Stomach (tissue), 9 donors: ENCODE data around the gene CTBP1. TPM values are rescaled to one million over a fixed set of nuclear protein-coding genes. Genes with fewer than 3 reads are reported as not detected.

Experiments used
- DNase-seq, 2 donors: peaks; one replicate each; pipeline versions ENCODE4 v3.0.0 to v3.0.0-alpha.2; 2013 to 2019
- H3K27ac ChIP-seq, 5 donors: fragments of 200-600 bp in 4 of 5; sonication (generic) in 4 of 5; one replicate each; pipeline ENCODE4 v1.5.1; 2013 to 2019; ENCODE audit warnings: mild to moderate bottlenecking in 1 of 5, moderate library complexity in 1 of 5
- H3K27me3 ChIP-seq, 3 donors: fragments of 200-600 bp; sonication (generic); one replicate each; pipeline ENCODE4 v1.5.1; 2017 to 2019; ENCODE audit warnings: mixed run types in 1 of 3
- H3K36me3 ChIP-seq, 4 donors: fragments of 200-600 bp; sonication (generic); 1 replicate in 3 of 4; 2 replicates in 1 of 4; pipeline ENCODE4 v1.5.1; 2016 to 2019
- H3K4me1 ChIP-seq, 4 donors: fragments of 200-600 bp; sonication (generic); one replicate each; pipeline ENCODE4 v1.5.1; 2016 to 2019
- H3K4me3 ChIP-seq, 4 donors: fragments of 200-600 bp; sonication (generic) in 3 of 4; one replicate each; pipeline ENCODE4 v1.5.1; 2016 to 2019; ENCODE audit warnings: mild to moderate bottlenecking in 1 of 4
- H3K9me3 ChIP-seq, 4 donors: fragments of 200-600 bp; sonication (generic); one replicate each; pipeline ENCODE4 v1.5.1; 2016 to 2019
- CTCF ChIP-seq, 7 experiments: fragments of 450-650 bp in 4 of 7; fragments of 200-600 bp in 3 of 7; sonication (generic) in 3 of 7; IDR thresholded peaks; one replicate each; pipeline ENCODE4 v1.5.1; 2016 to 2019; ENCODE audit warnings: antibody characterized with exemption in 7 of 7, control low read depth in 2 of 7, mild to moderate bottlenecking in 1 of 7
- EP300 ChIP-seq: sonication (generic); formaldehyde crosslinking; IDR thresholded peaks from one replicate; pipeline ENCODE4 v1.6.1; 2017; ENCODE audit warnings: antibody characterized with exemption
- POLR2A ChIP-seq, 4 donors: fragments of 450-650 bp; IDR thresholded peaks; one replicate each; pipeline ENCODE4 v1.6.1; 2016; ENCODE audit warnings: antibody characterized with exemption in 4 of 4, control low read depth in 2 of 4, mild to moderate bottlenecking in 1 of 4, moderate library complexity in 1 of 4
- POLR2AphosphoS5 ChIP-seq, 3 donors: sonication (generic); formaldehyde crosslinking; IDR thresholded peaks; one replicate each; pipeline ENCODE4 v1.6.1; 2016; ENCODE audit warnings: antibody characterized with exemption in 3 of 3
- WGBS, 5 donors: extraction: QIAGEN DNeasy Blood & Tissue Kit in 3 of 5; methylation state at CpG; one replicate each; pipeline versions ENCODE4 v1.1.5 to v1.1.7; 2013 to 2018; 5-methylcytosine and 5-hydroxymethylcytosine counted together
- intact Hi-C: fragments of 100-400 bp; cut with DNase I; formaldehyde crosslinking; loops from one replicate; pipeline ENCODE4 v1.15.1; 2023; ENCODE audit warnings: low total_unique reads
- polyA plus RNA-seq, 3 donors: library from polyadenylated mRNA; stranded (reverse); fragments of 200-250 nt; gene quantifications; one replicate each; pipeline ENCODE4 v1.2.3, GENCODE V29; 2013
- total RNA-seq, 5 donors: library from RNA; depleted of rRNA; stranded (reverse); fragments of >200 nt; gene quantifications; one replicate each; pipeline versions ENCODE4 v1.1.0 to v1.2.3, GENCODE V29; 2014 to 2016
- donor health status: healthy with polysubstance abuse.
- donor health status: Bipolar disorder and iron deficiency.
- donor health status: healthy.

The CTBP1 gene
- total and polyA plus RNA-seq, 8 donors = 72.7 to 415 (median 95.1) TPM

DNA sequence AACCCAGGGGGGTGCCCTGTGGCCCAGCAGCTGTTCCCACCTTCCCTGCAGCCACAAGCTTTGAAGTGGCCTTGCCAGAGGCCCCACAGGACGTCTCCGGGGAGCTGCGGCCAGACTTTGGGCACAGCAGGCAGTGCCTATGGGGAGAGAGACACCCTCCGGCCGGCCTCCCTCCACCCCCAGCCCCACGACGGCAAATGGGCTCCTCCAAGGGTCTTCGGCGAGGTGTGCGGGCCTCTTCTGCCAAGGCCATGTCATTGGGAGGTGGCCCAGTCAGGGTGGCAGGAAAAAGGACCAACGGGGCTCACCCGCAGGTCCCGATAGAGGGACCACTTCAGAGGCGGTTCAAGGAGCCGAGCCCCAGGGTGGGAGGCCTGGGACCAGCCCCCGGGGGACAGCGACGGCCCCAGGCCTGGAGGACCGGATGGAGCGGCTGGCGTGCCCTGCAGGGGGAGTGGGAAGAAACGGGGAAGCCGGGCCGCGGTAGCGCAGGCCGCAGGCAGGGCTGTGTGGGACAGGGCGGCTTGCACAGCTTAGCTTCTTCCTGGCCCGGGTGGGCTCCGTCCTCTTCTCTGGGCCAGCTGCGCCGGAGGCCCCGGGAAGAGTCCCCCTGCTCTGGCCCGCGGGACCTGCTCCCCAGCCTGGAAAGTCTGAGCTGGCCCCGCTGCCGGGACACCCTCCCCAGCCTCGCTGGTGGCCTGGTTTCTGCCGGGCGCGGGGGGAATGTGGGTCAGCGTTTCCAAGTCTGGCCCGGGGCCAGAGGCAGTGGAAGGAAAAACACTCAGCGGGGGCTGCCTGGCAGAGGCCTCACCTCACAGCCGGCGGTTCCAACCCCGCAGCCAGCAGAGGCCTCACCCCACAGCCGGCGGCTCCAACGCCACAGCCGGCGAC, 54.7 kb downstream of the CTBP1 start:
- TF ChIP-seq CTCF (IDR thresholded peaks at IDR 0.05) (no peak), POLR2A (IDR thresholded peaks at IDR 0.05) (no peak), EP300 (no peak), POLR2AphosphoS5 (IDR thresholded peaks at IDR 0.05) (no peak)
- 55 to 75% (median 64%) methylated on average over 25 to 52 of the region's 52 CpGs for whole genome bisulfite sequencing, 5 donors
- Histone ChIP-seq H3K27me3 (no peaks in the 10 kb centered on the region), H3K4me3 (peak overlapping the region in 2 of 4 donors; percentile 11 to 28), H3K36me3 (no peaks in the 10 kb centered on the region), H3K27ac (peak overlapping the region; percentile 37 to 92 (median 87)), H3K4me1 (peaks cover 25 to 58% (median 37%) of the 10 kb centered on the region in 4 donors), H3K9me3 (no peaks in the 10 kb centered on the region)
- DNase-seq = peak; percentile 5 to 40
- intact Hi-C loops = no loop called here

- Histone ChIP-seq H3K4me3 (peak overlapping the region in 1 of 4 donors; percentile 28), H3K4me1 (peaks cover 30 to 54% (median 39%) of the 10 kb centered on the region in 4 donors), H3K9me3 (no peaks in the 10 kb centered on the region), H3K36me3 (no peaks in the 10 kb centered on the region), H3K27me3 (no peaks in the 10 kb centered on the region), H3K27ac (peak overlapping the region; percentile 37 to 95 (median 87))
- 51 to 71% (median 57%) methylated on average over 19 to 28 of the region's 28 CpGs for WGBS, 5 donors
- DNase-seq = peak; percentile 14 to 21
- no peak for TF ChIP-seq POLR2AphosphoS5 (IDR thresholded peaks at IDR 0.05)
- TF ChIP-seq EP300 = no peak
- no peak for TF ChIP-seq CTCF (IDR thresholded peaks at IDR 0.05)
- no peak for TF ChIP-seq POLR2A (IDR thresholded peaks at IDR 0.05)
- intact Hi-C loops = no loop called here
Observed at GRCh38 chr4:1193206-1194009, 55.5 kb downstream of the CTBP1 start.

GRCh38 chr4:1192493-1193205, 56.3 kb downstream of the CTBP1 start:
- no peaks in the 10 kb centered on the region for H3K9me3 ChIP-seq
- H3K36me3 ChIP-seq = no peaks in the 10 kb centered on the region
- WGBS, 5 donors = 24 to 44% (median 39%) methylated on average over 5 to 13 of the region's 13 CpGs
- no peak overlapping the region for H3K4me3 ChIP-seq
- no peaks in the 10 kb centered on the region for H3K27me3 ChIP-seq
- H3K4me1 ChIP-seq = peaks cover 33 to 51% (median 42%) of the 10 kb centered on the region in 4 donors
- TF ChIP-seq POLR2A (IDR thresholded peaks at IDR 0.05) (no peak), POLR2AphosphoS5 (IDR thresholded peaks at IDR 0.05) (no peak), EP300 (no peak), CTCF (IDR thresholded peaks at IDR 0.05) (no peak)
- intact Hi-C loops = no loop called here
- DNase-seq = peak; percentile 16 to 59
- peak overlapping the region; percentile 75 to 95 (median 87) for H3K27ac ChIP-seq

GRCh38 chr4:1192091-1192492, 56.8 kb downstream of the CTBP1 start:
- Histone ChIP-seq H3K27me3 (no peaks in the 10 kb centered on the region), H3K27ac (peak overlapping the region; percentile 75 to 95 (median 87)), H3K9me3 (no peaks in the 10 kb centered on the region), H3K4me3 (no peak overlapping the region), H3K4me1 (peaks cover 33 to 51% (median 45%) of the 10 kb centered on the region in 4 donors), H3K36me3 (no peaks in the 10 kb centered on the region)
- 15 to 32% (median 25%) methylated on average over 3 to 4 of the region's 4 CpGs for WGBS, 5 donors
- TF ChIP-seq POLR2AphosphoS5 (IDR thresholded peaks at IDR 0.05) (peak; percentile 61 to 86 (median 83)), CTCF (IDR thresholded peaks at IDR 0.05) (no peak)
- intact Hi-C loops = no loop called here
- DNase-seq = peak; percentile 91 to 96
